ENCODE data around the gene DDAH1.

Gene DDAH1

GRCh38 chr1:85467929-85468540 is 3.1 kb upstream of the DDAH1 start:
- DNase-seq = no peak

DNA sequence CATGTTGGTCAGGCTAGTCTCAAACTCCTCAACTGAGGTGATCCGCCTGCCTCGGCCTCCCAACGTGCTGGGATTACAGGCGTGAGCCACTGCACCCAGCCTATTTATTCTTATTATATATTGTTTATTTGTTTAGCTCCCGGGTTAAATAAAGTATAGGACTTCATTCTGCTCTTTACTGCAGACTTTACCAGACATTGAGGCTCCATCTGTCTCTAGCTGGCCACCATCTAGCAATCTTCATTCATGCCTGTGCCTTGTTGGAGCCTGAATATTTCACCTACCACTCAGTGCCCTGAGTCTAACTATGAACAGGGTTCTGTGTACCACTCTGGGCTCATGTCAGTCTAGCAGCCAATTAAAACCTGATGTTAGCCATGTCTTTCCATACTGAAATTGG is 2.1 kb upstream of the DDAH1 start:
- DNase-seq = no peak

- DNase-seq = no peak
Measured at GRCh38 chr1:85465786-85466134, 801 bp upstream of the DDAH1 start.

GRCh38 chr1:85464497-85465098 is 361 bp downstream of the DDAH1 start:
- no peak for DNase-seq

- no peak for DNase-seq
Measured at GRCh38 chr1:85463731-85464496, 1.0 kb downstream of the DDAH1 start.

- no peak for DNase-seq
Measured at GRCh38 chr1:85462931-85463649, 1.9 kb downstream of the DDAH1 start.

GRCh38 chr1:85461216-85461918 is 3.6 kb downstream of the DDAH1 start:
- DNase-seq = no peak

DNA sequence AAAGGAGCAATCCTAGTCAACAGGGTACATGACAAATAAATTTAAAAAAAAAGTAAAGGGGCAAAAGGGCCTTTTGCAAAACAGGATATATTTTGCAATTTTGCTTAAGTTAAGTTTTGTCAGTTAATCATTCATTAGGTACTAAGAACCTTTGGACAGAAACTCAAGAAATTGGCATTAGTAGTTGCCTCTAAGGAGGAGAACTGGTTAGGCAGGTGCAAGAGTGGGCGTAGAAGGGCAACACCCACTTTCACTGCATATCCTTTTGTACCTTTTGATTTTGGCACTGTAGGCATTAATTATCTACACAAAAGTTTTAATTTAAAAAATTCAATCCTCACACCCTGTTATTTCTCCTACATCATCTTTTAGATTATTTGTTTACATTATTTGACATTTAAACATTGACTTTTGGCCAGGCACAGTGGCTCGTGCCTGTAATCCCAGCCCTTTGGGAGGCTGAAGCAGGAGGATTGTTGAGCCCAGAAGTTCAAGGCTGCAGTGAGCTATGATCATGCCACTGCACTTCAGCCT is 4.3 kb downstream of the DDAH1 start:
- DNase-seq = no peak

- no peak for DNase-seq
Measured at GRCh38 chr1:85459290-85459689, 5.7 kb downstream of the DDAH1 start.

GRCh38 chr1:85454214-85454613 is 10.7 kb downstream of the DDAH1 start:
- no peak for DNase-seq

DNA sequence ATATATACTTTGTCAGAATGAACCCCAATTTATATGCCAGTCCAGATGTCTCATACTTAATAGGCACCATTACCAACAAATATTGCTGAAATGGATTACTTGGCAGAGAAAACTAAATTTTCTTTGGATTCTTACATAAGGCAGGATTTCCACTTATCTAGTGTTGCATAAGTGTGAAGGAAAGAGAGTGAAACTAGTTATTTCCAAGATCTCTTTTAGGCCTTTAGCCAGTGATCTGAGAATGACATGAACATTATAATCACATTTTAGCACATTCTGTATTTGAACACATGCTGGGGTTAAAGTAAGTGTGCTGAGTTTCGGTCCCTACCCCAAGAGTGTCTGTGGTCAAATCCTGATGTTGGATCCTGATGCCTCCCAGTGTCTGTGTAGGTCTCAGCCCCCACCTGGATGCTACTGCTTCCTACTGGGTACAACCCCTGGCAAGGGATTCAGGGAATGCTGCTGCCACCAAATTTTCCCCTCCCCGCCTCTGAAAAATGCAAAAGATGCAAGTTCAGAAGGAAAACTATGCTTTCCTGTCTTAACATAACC is 11.2 kb downstream of the DDAH1 start:
- DNase-seq = no peak

- no peak for DNase-seq
Measured at GRCh38 chr1:85452948-85453347, 12.0 kb downstream of the DDAH1 start.

DNA sequence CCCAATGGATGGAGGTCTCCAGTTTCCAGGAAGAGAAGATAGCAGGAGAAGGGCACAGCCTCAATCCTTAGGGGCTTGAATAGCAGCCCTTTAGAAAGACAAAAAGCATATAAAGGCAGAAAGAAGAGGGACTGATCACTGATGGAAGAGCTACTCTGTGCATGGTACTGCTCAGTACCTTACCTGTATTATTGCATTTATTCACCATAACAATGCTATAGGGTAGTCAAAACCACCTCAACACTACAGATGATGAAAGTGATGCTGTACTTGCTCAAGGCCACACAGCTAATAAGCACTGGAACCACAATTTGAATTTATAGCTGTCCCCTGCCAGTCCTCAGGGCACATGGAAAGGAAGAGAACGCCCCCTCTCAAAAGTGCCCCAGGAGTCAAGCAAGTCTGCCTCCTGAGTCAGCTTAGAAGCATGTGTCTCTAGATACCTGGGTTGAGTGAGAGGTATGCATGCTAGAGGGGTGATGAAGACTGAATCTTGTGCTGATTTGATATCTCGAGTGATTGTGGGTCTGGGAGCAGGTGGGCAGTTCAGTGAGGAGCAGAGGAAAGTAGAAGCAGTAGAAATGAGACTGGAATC is 13.6 kb downstream of the DDAH1 start:
- no peak for DNase-seq

DNA sequence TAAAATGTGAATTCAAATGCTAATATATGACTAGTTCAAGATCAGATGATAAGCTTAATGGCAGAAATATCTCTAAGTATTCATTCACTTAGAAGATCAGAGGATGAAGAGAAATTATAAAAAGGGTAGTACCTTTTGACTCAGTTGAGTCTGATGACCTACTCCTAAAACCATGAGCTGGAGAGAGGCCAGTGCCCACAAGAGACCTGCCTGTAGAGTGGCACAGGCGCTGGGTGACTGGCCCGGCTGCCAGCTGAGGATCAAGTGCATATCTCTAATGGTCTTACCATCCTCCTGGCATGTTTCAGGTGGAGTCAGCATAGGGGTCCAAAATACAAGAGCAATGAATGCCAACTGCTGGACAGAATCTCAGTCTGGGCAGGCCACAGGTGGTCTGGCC is 14.1 kb downstream of the DDAH1 start:
- DNase-seq = no peak

DNA sequence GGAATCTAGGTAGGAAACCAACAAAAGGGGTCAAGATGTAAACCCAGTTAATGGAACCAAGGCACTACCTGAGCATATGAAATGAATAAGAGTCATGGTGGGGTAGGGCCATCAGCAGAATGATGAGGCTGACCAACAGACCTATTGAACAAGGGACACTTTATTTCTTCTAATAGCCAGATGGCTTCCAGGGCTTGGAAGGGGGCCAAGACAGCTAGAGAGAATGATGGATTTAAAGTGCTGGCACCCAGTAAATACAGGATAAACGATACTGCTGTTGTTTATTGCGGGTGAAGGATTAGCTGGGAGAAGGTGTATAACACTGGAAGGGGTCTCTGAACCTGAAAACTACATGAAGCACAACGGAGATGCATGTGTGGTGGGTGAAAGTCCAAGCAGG is 15.6 kb downstream of the DDAH1 start:
- no peak for DNase-seq

DNA sequence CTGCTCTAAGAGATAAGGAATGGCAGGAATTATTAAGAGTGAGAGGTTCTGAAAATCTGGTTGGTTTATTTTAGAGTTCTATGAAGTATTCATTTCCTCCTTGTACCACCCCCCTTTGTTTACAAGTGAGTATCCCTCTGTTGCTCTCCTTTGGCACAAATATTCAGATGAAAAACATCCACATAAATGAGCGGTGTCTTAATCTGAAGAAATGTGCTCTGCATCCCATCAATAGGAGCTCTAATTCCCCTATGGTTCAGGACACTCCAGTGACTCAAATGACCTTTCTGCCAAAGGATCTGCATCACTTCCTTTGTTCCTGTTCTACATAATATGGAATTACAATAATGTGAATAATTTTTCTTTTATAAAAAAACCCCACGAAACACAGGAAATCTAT is 16.6 kb downstream of the DDAH1 start:
- DNase-seq = no peak

DNA sequence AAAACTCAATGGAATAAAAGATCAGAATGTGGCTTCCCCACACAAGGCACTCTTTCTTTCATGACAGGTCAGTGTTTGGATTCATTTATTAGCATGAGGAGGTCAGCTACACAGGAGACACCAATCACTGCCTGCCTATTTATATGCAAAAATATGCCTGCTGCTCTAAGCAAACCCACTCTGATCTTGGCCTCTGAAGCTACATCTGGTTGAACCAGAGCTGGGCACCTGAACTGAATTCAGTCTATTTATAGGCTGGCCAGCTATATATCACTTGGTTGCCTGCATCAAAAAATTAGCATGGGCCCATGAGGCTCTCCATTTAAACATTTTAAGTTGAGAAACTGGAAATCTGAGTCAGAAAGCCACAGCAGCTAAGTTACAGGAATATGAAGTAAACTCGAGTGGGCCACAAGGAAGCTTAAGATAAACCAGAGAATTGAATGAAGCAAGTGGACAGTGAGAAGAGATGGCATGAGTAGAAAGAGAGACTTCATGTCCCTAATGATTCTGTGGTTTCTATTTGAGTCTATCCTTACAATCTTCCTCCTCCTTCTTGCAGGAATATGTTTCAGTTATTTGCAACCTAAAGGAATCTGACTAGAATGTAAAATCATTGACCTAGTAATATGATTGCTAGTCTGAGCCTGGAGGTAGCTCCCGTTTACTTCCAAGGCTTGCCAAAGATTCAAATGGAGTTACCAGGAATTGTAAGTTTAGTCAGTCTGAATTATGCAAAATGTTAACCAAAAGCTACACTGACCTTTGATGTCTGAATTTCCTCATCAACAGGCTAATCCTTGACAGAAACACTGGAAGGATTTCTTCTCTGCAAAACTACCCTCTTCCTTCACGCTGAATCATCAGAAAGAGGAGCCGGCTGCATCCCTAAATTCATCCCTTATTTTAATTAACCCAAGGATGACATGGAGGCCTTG is 17.7 kb downstream of the DDAH1 start:
- no peak for DNase-seq

DNA sequence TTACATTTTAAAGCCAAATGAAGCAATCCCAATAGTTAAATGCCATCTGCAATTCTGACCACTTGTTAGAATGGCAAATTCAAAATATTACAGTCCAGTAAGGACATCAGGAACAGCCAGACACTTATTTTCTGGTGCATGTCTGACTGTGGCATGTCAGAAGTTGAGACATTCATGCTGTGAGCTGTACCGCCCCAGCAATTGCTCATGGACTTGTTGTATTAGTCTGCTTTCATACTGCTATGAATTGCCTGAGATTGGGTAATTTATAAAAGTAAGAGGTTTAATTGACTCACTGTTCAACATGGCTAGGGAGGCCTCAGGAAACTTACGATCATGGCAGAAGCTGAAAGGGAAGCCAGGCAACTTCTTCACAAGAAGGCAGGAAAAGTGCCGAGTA is 19.1 kb downstream of the DDAH1 start:
- no peak for DNase-seq

GRCh38 chr1:85444381-85444780 is 20.6 kb downstream of the DDAH1 start:
- DNase-seq = no peak

DNA sequence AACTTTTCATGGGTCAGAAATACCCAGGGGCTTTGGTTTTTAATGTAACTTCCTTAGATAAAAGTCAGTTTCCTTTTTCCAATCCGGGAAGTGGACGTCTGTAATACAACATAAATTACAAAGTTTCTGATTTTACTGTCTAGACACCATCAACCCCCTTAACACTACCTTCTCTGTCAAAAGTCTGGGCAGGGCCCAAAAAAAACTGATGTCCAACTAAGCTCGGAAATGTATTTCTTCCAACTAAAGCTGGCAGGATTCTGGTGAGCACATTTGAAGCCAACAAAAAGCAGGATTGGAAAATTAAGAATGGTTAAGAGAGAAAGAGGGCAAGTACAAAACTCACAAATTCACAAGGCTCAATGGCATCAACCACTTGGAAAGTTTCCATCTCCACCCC is 24.3 kb downstream of the DDAH1 start:
- no peak for DNase-seq

DNA sequence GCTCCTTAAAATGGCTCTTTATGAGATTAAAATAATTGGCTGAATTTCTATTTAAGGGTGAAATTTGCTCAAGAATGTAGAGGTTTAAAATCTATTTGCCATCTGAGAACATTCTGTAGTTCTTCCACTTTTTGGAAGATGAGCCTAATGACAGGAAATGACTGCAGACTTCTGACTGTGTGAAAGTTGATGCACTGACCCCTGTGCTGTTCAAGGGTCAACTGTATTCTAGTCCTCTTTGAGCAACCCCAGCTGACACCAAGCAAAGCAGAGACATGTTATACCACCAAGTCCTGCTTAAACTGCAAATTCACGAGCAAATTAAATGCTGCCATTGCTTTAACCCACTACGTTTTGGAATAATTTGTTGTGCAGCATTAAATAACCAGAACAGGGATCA is 26.6 kb downstream of the DDAH1 start:
- DNase-seq = no peak
